Spleen (tissue), 7 donors: ENCODE results near the gene SLC2A10.

Experiments
- CTCF ChIP-seq, 11 experiments: fragments of 200-600 bp in 7 of 11; fragments of 450-650 bp in 4 of 11; sonication (generic) in 4 of 11; IDR thresholded peaks in 8 of 11; conservative IDR thresholded peaks in 3 of 11; 1 replicate in 7 of 11; 2 replicates in 4 of 11; pipeline versions ENCODE4 v1.4.0 to v1.8.0; 2016 to 2021; ENCODE audit warnings: antibody characterized with exemption in 11 of 11, inconsistent platforms in 4 of 11, mild to moderate bottlenecking in 1 of 11
- POLR2A ChIP-seq, 3 donors: fragments of 450-650 bp; IDR thresholded peaks; one replicate each; pipeline ENCODE4 v1.5.1; 2017; ENCODE audit warnings: antibody characterized with exemption in 3 of 3, mild to moderate bottlenecking in 1 of 3
- POLR2AphosphoS5 ChIP-seq, 3 donors: sonication (generic); formaldehyde crosslinking; IDR thresholded peaks; one replicate each; pipeline ENCODE4 v1.5.1; 2017; ENCODE audit warnings: antibody characterized with exemption in 3 of 3
- donor health status: DM: no; HTN: no; CAD: no; lungs with moderate emphysema.
- donor health status: DM: no; HTN: no; CAD: no.
- donor health status: DM: no; HTN: no; CAD: no.

DNA sequence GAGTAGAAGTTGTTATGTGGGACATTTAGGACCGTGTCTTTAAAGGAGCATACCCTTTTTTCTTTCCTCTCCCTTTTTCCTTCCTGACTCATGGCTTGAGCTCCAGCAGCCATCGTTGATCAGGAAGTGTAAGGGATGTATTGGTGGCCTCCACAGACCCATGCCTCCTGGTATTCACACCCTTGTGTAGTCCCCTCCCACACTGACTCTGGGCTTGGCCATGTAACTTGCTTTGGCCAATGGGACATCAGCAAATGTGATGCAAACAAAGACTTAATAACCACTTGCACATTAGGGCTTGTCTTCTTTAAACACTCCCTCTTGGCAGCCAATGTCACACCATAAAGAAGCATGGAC is 39.2 kb upstream of the SLC2A10 start:
- TF ChIP-seq CTCF (IDR thresholded peaks at IDR 0.05 in 8 of 11, conservative IDR thresholded peaks at IDR 0.05 in 3 of 11) (no peak), POLR2A (IDR thresholded peaks at IDR 0.05) (no peak), POLR2AphosphoS5 (IDR thresholded peaks at IDR 0.05) (no peak)
